ENCODE data around the gene SLC35B1.

DNA sequence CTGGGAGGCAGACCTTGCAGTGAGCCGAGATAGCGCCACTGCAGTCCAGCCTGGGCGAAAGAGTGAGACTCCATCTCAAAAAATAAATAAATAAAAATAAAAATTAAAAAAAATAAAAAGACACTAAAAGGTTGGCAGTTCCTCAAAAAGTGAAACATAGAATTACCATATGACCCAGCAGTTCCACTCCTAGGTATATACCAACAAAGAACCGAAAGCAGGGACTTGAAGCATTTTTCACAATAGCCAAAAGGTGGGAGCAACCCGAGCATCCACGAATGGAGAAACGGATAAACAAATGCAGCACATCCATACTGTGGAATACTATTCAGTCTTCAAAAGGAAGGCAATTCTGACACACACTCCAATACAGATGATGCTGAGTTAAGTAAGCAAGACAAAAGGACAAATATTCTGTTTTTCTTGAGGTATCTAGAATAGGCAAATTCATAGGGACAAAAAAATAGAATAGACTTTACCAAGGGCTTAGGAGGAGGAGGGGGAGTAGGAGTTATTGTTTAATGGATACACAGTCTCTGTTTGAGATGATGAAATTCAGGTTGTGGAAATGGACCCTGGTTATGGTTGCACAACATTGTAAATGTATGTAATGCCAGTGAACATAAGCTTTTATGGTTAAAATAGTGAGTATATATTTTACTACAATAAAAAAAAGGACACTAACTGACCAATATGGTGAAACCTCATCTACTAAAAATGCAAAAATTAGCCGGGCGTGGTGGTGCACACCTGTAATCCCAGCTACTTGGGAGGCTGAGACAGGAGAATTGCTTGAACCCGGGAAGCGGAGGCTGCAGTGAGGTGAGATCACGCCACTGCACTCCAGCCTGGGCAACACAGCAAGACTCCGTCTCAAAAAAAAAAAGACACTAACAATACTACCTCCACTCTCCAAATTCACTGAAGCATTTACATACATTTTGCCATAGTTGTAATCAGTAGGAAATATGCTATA is 27.0 kb upstream of the SLC35B1 start:
- TF ChIP-seq, protein P1, sequence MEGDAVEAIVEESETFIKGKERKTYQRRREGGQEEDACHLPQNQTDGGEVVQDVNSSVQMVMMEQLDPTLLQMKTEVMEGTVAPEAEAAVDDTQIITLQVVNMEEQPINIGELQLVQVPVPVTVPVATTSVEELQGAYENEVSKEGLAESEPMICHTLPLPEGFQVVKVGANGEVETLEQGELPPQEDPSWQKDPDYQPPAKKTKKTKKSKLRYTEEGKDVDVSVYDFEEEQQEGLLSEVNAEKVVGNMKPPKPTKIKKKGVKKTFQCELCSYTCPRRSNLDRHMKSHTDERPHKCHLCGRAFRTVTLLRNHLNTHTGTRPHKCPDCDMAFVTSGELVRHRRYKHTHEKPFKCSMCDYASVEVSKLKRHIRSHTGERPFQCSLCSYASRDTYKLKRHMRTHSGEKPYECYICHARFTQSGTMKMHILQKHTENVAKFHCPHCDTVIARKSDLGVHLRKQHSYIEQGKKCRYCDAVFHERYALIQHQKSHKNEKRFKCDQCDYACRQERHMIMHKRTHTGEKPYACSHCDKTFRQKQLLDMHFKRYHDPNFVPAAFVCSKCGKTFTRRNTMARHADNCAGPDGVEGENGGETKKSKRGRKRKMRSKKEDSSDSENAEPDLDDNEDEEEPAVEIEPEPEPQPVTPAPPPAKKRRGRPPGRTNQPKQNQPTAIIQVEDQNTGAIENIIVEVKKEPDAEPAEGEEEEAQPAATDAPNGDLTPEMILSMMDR (IDR thresholded peaks at IDR 0.05): no peak
- no peak for TF ChIP-seq ZFX (IDR thresholded peaks at IDR 0.05; ENCODE audit: borderline replicate concordance)

All from 22Rv1 (cell line).